A673 (cell line): Measurements from ENCODE around the gene PHEX.

ENCODE experiments used
- CTCF ChIP-seq: fragments of 300-800, 200-600 bp; sonication (generic); conservative IDR thresholded peaks from 2 replicates; pipeline ENCODE4 v1.5.1; 2017; ENCODE audit warnings: low read depth, mild to moderate bottlenecking, antibody characterized with exemption, low read length, moderate library complexity, mixed read lengths
- EZH2 ChIP-seq: fragments of 200-600 bp; sonication (generic); IDR thresholded peaks from 2 replicates; pipeline ENCODE4 v1.6.1; 2017; ENCODE audit warnings: borderline replicate concordance, low read depth, mild to moderate bottlenecking, mixed read lengths, antibody characterized with exemption, low read length; ENCODE audit not compliant: poor library complexity, severe bottlenecking

GRCh38 chrX:22202251-22202650 lies 170.1 kb downstream of the PHEX start:
- no peak for TF ChIP-seq CTCF
- TF ChIP-seq EZH2, result no peak
